ENCODE results near the gene SWT1. TPM values are rescaled to one million over a fixed set of nuclear protein-coding genes. Genes with fewer than 3 reads are reported as not detected.

The SWT1 gene
- total and polyA plus RNA-seq, 3 experiments from 2014 or later = 2.3 to 2.7 (median 2.7) TPM

- DNase-seq = no peak
- Mint-ChIP-seq H3K27ac (peak overlapping the region in 2 of 8 donors; percentile 41 to 78), H3K4me1 (peaks cover 12 to 16% (median 14%) of the 10 kb centered on the region in 3 donors), H3K4me3 (no peak overlapping the region), H3K36me3 (peaks cover 7 to 29% (median 8%) of the 10 kb centered on the region in 3 donors), H3K9me3 (peaks cover 0 to 9% (median 0%) of the 10 kb centered on the region in 5 donors), H3K27me3 (peaks cover 0 to 4% of the 10 kb centered on the region in 2 donors)
- Histone ChIP-seq H3K36me3 (ENCODE audit: insufficient read depth, low read length) (no peaks in the 10 kb centered on the region), H3K27me3 (ENCODE audit: insufficient read depth, low read length, poor library complexity, severe bottlenecking) (no peaks in the 10 kb centered on the region), H3K9me3 (ENCODE audit: low read length) (no peaks in the 10 kb centered on the region), H3K4me1 (ENCODE audit: insufficient read depth, low read length) (peaks cover 17% of the 10 kb centered on the region), H3K27ac (ENCODE audit: low read depth, low read length) (no peak overlapping the region), H3K4me3 (ENCODE audit: low read length) (no peak overlapping the region)
- POLR2A ChIA-PET = no interaction called here
- CTCF ChIA-PET = interaction anchor here (1.1 to 2.6 kb wide), 2 partner anchors 9 kb away, joined by 3 to 7 read pairs; no protein-coding TSS in a partner anchor
Measured at GRCh38 chr1:185289880-185290279, 132.9 kb downstream of the SWT1 start.

- no peak for DNase-seq
Measured at GRCh38 chr1:185291159-185291558, 134.2 kb downstream of the SWT1 start.

GRCh38 chr1:185291652-185292051 is 134.7 kb downstream of the SWT1 start:
- Mint-ChIP-seq H3K4me1 (peaks cover 4 to 9% (median 6%) of the 10 kb centered on the region in 3 donors), H3K36me3 (peaks cover 7 to 46% (median 14%) of the 10 kb centered on the region in 3 donors), H3K27me3 (peaks cover 0 to 2% of the 10 kb centered on the region in 2 donors), H3K27ac (peak overlapping the region in 2 of 8 donors; percentile 76 to 78), H3K9me3 (peaks cover 0 to 6% (median 0%) of the 10 kb centered on the region in 5 donors), H3K4me3 (no peak overlapping the region)
- no peak overlapping the region for H3K4me3 ChIP-seq (ENCODE audit: low read length)
- ChIA-PET POLR2A (interaction anchor here (0.7 kb wide), 1 partner anchor 26 kb away, joined by 4 read pairs; the partner anchor contains the start of gene IVNS1ABP), CTCF (interaction anchor here (2.6 kb wide), 1 partner anchor 11 kb away, joined by 7 read pairs; no protein-coding TSS in a partner anchor)
- no peaks in the 10 kb centered on the region for H3K27me3 ChIP-seq (ENCODE audit: insufficient read depth, low read length, poor library complexity, severe bottlenecking)
- peaks cover 11% of the 10 kb centered on the region for H3K4me1 ChIP-seq (ENCODE audit: insufficient read depth, low read length)
- DNase-seq = no peak
- H3K9me3 ChIP-seq (ENCODE audit: low read length) = no peaks in the 10 kb centered on the region
- peaks cover 4% of the 10 kb centered on the region for H3K36me3 ChIP-seq (ENCODE audit: insufficient read depth, low read length)
- H3K27ac ChIP-seq (ENCODE audit: low read depth, low read length) = no peak overlapping the region

More at GRCh38 chr1:185291159-185291558, 134.2 kb downstream of the SWT1 start:
- Mint-ChIP-seq H3K27ac (peak overlapping the region in 4 of 8 donors; percentile 11 to 60 (median 30)), H3K4me1 (peaks cover 4 to 9% (median 6%) of the 10 kb centered on the region in 3 donors), H3K27me3 (peaks cover 0 to 2% of the 10 kb centered on the region in 2 donors), H3K9me3 (peaks cover 0 to 9% (median 0%) of the 10 kb centered on the region in 5 donors), H3K36me3 (peaks cover 8 to 41% (median 12%) of the 10 kb centered on the region in 3 donors), H3K4me3 (no peak overlapping the region)
- POLR2A ChIA-PET = interaction anchor here (0.7 kb wide), 1 partner anchor 26 kb away, joined by 4 read pairs; the partner anchor contains the start of gene IVNS1ABP
- peaks cover 11% of the 10 kb centered on the region for H3K4me1 ChIP-seq (ENCODE audit: insufficient read depth, low read length)
- CTCF ChIA-PET = interaction anchor here (2.6 kb wide), 1 partner anchor 10 kb away, joined by 7 read pairs; no protein-coding TSS in a partner anchor
- no peaks in the 10 kb centered on the region for H3K27me3 ChIP-seq (ENCODE audit: insufficient read depth, low read length, poor library complexity, severe bottlenecking)
- H3K27ac ChIP-seq (ENCODE audit: low read depth, low read length) = no peak overlapping the region
- no peaks in the 10 kb centered on the region for H3K9me3 ChIP-seq (ENCODE audit: low read length)
- H3K4me3 ChIP-seq (ENCODE audit: low read length) = no peak overlapping the region
- peaks cover 2% of the 10 kb centered on the region for H3K36me3 ChIP-seq (ENCODE audit: insufficient read depth, low read length)

DNA sequence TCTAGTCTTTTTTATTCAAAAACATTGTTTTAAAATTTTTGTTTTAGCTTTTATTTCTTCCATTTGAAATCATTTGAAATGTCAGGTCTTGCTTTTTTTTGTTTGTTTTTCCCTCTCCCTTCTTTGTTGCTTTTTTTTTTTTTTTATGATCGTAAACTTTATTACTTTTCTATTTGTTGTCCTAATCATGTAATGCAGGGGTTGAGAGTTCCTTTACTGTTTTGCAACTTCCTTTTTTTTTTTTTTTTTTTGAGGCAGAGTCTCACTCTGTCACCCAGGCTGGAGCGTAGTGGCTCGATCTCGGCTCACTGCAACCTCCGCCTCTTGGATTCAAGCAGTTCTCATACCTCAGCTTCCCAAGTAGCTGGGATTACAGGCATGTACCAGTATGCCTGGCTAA is 135.3 kb downstream of the SWT1 start:
- peaks cover 10 to 52% (median 18%) of the 10 kb centered on the region in 3 donors for H3K36me3 Mint-ChIP-seq
- Histone ChIP-seq H3K27ac (ENCODE audit: low read depth, low read length) (no peak overlapping the region), H3K4me1 (ENCODE audit: insufficient read depth, low read length) (peaks cover 11% of the 10 kb centered on the region), H3K9me3 (ENCODE audit: low read length) (no peaks in the 10 kb centered on the region), H3K27me3 (ENCODE audit: insufficient read depth, low read length, poor library complexity, severe bottlenecking) (no peaks in the 10 kb centered on the region), H3K36me3 (ENCODE audit: insufficient read depth, low read length) (peaks cover 10% of the 10 kb centered on the region), H3K4me3 (ENCODE audit: low read length) (no peak overlapping the region)
- peak overlapping the region in 2 of 8 donors; percentile 76 to 78 for H3K27ac Mint-ChIP-seq
- peaks cover 0 to 2% of the 10 kb centered on the region in 2 donors for H3K27me3 Mint-ChIP-seq
- H3K9me3 Mint-ChIP-seq = peaks cover 0 to 6% (median 0%) of the 10 kb centered on the region in 5 donors
- H3K4me3 Mint-ChIP-seq = no peak overlapping the region
- ChIA-PET POLR2A (interaction anchor here (0.6 kb wide), 1 partner anchor 249 kb away, joined by 3 read pairs; no protein-coding TSS in a partner anchor), CTCF (interaction anchor here (2.6 kb wide), 1 partner anchor 11 kb away, joined by 7 read pairs; no protein-coding TSS in a partner anchor)
- H3K4me1 Mint-ChIP-seq = peaks cover 4 to 7% (median 6%) of the 10 kb centered on the region in 3 donors
- DNase-seq = no peak

DNA sequence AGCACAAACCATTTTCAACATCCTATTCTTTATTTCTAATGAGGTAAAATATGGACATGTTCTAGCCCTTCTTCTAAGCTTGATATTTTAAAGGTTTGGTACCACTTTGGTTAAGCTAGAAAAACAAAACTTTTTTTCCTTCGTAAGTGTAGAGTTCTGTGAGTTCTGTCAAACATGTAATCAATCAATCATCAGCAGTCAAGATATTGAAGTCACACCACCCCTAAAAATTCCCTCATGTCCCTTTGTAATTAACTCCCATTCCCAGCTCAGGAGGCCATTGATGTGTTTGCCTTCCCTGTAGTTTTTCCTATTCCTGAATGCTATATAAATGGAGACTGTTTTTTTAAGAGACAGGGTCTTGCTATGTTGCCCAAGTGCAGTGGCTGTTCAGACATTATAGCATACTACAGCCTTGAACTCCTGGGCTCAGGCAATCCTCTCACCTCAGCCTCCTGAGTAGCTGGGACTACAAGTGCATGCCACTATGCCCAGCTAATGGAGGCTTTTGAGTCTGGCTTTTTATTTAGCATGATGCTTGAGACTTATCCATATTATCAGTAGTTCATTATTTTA is 137.1 kb downstream of the SWT1 start:
- ChIA-PET CTCF (interaction anchor here (1.1 to 2.6 kb wide), 2 partner anchors 23 to 376 kb away, joined by 4 to 6 read pairs; partner anchors contain the start of gene IVNS1ABP), POLR2A (no interaction called here)
- no peak for DNase-seq
- peaks cover 5 to 11% (median 10%) of the 10 kb centered on the region in 3 donors for H3K4me1 Mint-ChIP-seq
- no peak overlapping the region for H3K27ac ChIP-seq (ENCODE audit: low read depth, low read length)
- peaks cover 2% of the 10 kb centered on the region for H3K4me1 ChIP-seq (ENCODE audit: insufficient read depth, low read length)
- H3K27ac Mint-ChIP-seq = peak overlapping the region in 4 of 8 donors; percentile 12 to 79 (median 50)
- H3K4me3 Mint-ChIP-seq = no peak overlapping the region
- H3K36me3 Mint-ChIP-seq = peaks cover 10 to 65% (median 26%) of the 10 kb centered on the region in 3 donors
- peaks cover 28% of the 10 kb centered on the region for H3K36me3 ChIP-seq (ENCODE audit: insufficient read depth, low read length)
- H3K9me3 ChIP-seq (ENCODE audit: low read length) = no peaks in the 10 kb centered on the region
- no peak overlapping the region for H3K4me3 ChIP-seq (ENCODE audit: low read length)
- H3K27me3 ChIP-seq (ENCODE audit: insufficient read depth, low read length, poor library complexity, severe bottlenecking) = no peaks in the 10 kb centered on the region
- H3K9me3 Mint-ChIP-seq = peaks cover 0 to 6% (median 0%) of the 10 kb centered on the region in 5 donors
- peaks cover 0 to 2% of the 10 kb centered on the region in 2 donors for H3K27me3 Mint-ChIP-seq

GRCh38 chr1:185295091-185295490 is 138.1 kb downstream of the SWT1 start:
- Mint-ChIP-seq H3K36me3 (peaks cover 10 to 68% (median 26%) of the 10 kb centered on the region in 3 donors), H3K4me1 (peaks cover 5 to 12% (median 11%) of the 10 kb centered on the region in 3 donors), H3K4me3 (no peak overlapping the region), H3K9me3 (no peaks in the 10 kb centered on the region), H3K27ac (peak overlapping the region in 3 of 8 donors; percentile 10 to 38 (median 29)), H3K27me3 (no peaks in the 10 kb centered on the region)
- POLR2A ChIA-PET = no interaction called here
- CTCF ChIA-PET = interaction anchor here (0.7 to 2.6 kb wide), 3 partner anchors 22 to 375 kb away, joined by 3 to 6 read pairs (median 4); partner anchors contain the start of gene IVNS1ABP
- Histone ChIP-seq H3K27ac (ENCODE audit: low read depth, low read length) (no peak overlapping the region), H3K4me3 (ENCODE audit: low read length) (no peak overlapping the region), H3K4me1 (ENCODE audit: insufficient read depth, low read length) (no peaks in the 10 kb centered on the region), H3K36me3 (ENCODE audit: insufficient read depth, low read length) (peaks cover 36% of the 10 kb centered on the region), H3K27me3 (ENCODE audit: insufficient read depth, low read length, poor library complexity, severe bottlenecking) (no peaks in the 10 kb centered on the region), H3K9me3 (ENCODE audit: low read length) (no peaks in the 10 kb centered on the region)
- no peak for DNase-seq

DNA sequence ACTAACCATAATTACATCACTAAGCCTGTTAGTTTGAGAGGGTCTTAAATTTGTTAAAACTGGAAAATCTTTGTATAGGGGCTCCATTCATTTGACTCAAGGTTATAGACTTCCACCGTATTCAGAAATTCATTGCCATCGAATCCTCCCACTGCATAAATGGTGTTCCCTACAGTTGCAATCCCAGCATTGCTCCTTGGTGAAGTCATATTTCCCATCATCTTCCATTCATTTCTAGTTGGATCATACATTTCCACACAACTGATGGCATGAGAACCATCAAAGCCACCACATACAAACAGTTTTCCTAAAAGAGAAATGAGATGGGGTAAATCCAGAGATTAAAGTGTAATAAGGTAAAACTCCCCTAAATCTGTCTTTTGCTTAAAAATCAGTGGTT is 141.0 kb downstream of the SWT1 start:
- Mint-ChIP-seq H3K27ac (peak overlapping the region in 4 of 8 donors; percentile 30 to 85 (median 42)), H3K9me3 (no peaks in the 10 kb centered on the region), H3K4me1 (peaks cover 5 to 10% (median 7%) of the 10 kb centered on the region in 3 donors), H3K36me3 (peaks cover 14 to 90% (median 30%) of the 10 kb centered on the region in 3 donors), H3K27me3 (no peaks in the 10 kb centered on the region), H3K4me3 (no peak overlapping the region)
- Histone ChIP-seq H3K36me3 (ENCODE audit: insufficient read depth, low read length) (peaks cover 60% of the 10 kb centered on the region), H3K4me3 (ENCODE audit: low read length) (no peak overlapping the region), H3K4me1 (ENCODE audit: insufficient read depth, low read length) (no peaks in the 10 kb centered on the region), H3K27me3 (ENCODE audit: insufficient read depth, low read length, poor library complexity, severe bottlenecking) (no peaks in the 10 kb centered on the region), H3K9me3 (ENCODE audit: low read length) (no peaks in the 10 kb centered on the region), H3K27ac (ENCODE audit: low read depth, low read length) (no peak overlapping the region)
- no peak for DNase-seq
- ChIA-PET CTCF (interaction anchor here (1.4 kb wide), 1 partner anchor 8 kb away, joined by 3 read pairs; no protein-coding TSS in a partner anchor), POLR2A (no interaction called here)

GRCh38 chr1:185300152-185300551 is 143.2 kb downstream of the SWT1 start:
- Histone ChIP-seq H3K36me3 (ENCODE audit: insufficient read depth, low read length) (peaks cover 75% of the 10 kb centered on the region), H3K27ac (ENCODE audit: low read depth, low read length) (no peak overlapping the region), H3K4me3 (ENCODE audit: low read length) (no peak overlapping the region), H3K9me3 (ENCODE audit: low read length) (no peaks in the 10 kb centered on the region), H3K4me1 (ENCODE audit: insufficient read depth, low read length) (no peaks in the 10 kb centered on the region), H3K27me3 (ENCODE audit: insufficient read depth, low read length, poor library complexity, severe bottlenecking) (no peaks in the 10 kb centered on the region)
- Mint-ChIP-seq H3K27ac (no peak overlapping the region), H3K36me3 (peaks cover 21 to 94% (median 40%) of the 10 kb centered on the region in 3 donors), H3K27me3 (no peaks in the 10 kb centered on the region), H3K9me3 (no peaks in the 10 kb centered on the region), H3K4me3 (no peak overlapping the region), H3K4me1 (peaks cover 8 to 12% (median 11%) of the 10 kb centered on the region in 3 donors)
- ChIA-PET POLR2A (no interaction called here), CTCF (interaction anchor here (2.1 kb wide), 1 partner anchor 259 kb away, joined by 5 read pairs; no protein-coding TSS in a partner anchor)
- DNase-seq = no peak

Measured in CD8-positive, alpha-beta memory T cell (primary cell).